ENCODE data around the gene EFNB1. TPM values are rescaled to one million over a fixed set of nuclear protein-coding genes. Genes with fewer than 3 reads are reported as not detected.

Gene EFNB1
- total and polyA plus RNA-seq, 2 of the 4 experiments (the other 2 are of a cell fraction), result 17.9 to 26.8 TPM

GRCh38 chrX:68829582-68830418, 979 bp downstream of the EFNB1 start (continued):
- no peak for TF ChIP-seq USF2 (IDR thresholded peaks at IDR 0.05; ENCODE audit: low read depth, low read length)
